ENCODE data around the gene DRAP1.

GRCh38 chr11:65954771-65955170 is 35.5 kb downstream of the DRAP1 start:
- TF ChIP-seq GATA3 (IDR thresholded peaks at IDR 0.05; ENCODE audit: low read depth, low read length): no peak
- no peak for TF ChIP-seq GATA2 (IDR thresholded peaks at IDR 0.05; ENCODE audit: low read depth, low read length)
